Progenitor cell of endocrine pancreas (in vitro differentiated cells): ENCODE measurements around the gene EVX1. TPM values are rescaled to one million over a fixed set of nuclear protein-coding genes. Genes with fewer than 3 reads are reported as not detected.

Experiments used
- DNase-seq: peaks from one replicate; pipeline ENCODE4 v3.0.0; 2021; ENCODE audit warnings: low spot score; ENCODE audit not compliant: unreplicated experiment
- H3K27ac Mint-ChIP-seq: 2 replicates; pipeline ENCODE4 v1.8.0; 2021; ENCODE audit warnings: mild to moderate bottlenecking, moderate library complexity, mixed read lengths
- H3K27me3 Mint-ChIP-seq: 2 replicates; pipeline ENCODE4 v1.8.0; 2021; ENCODE audit warnings: mixed read lengths
- H3K36me3 Mint-ChIP-seq: 2 replicates; pipeline ENCODE4 v1.8.0; 2022; ENCODE audit warnings: mixed read lengths; ENCODE audit not compliant: insufficient read depth
- H3K4me1 Mint-ChIP-seq: 2 replicates; pipeline ENCODE4 v1.8.0; 2021; ENCODE audit warnings: low read depth, mixed read lengths
- H3K4me3 Mint-ChIP-seq: 2 replicates; pipeline ENCODE4 v1.8.0; 2021; ENCODE audit warnings: low read depth, mild to moderate bottlenecking, moderate library complexity, mixed read lengths
- H3K9me3 Mint-ChIP-seq: 2 replicates; pipeline ENCODE4 v1.8.0; 2021; ENCODE audit warnings: low read depth, mixed read lengths
- CTCF ChIP-seq: fragments of 200-600 bp; sonication (generic); IDR thresholded peaks from one replicate; pipeline ENCODE4 v1.5.0; 2021; ENCODE audit warnings: antibody characterized with exemption, mild to moderate bottlenecking; ENCODE audit not compliant: unreplicated experiment
- total RNA-seq: library from RNA; stranded (reverse); gene quantifications from 2 replicates; pipeline ENCODE4 v1.2.1, GENCODE V29; 2021

EVX1 gene
- total RNA-seq, 1 donor from 2014 or later, result not detected

GRCh38 chr7:27220440-27220955 is 22.1 kb upstream of the EVX1 start:
- TF ChIP-seq CTCF, result no peak
- Mint-ChIP-seq H3K27me3 (peaks cover 95% of the 10 kb centered on the region), H3K27ac (no peak overlapping the region), H3K4me3 (no peak overlapping the region), H3K36me3 (no peaks in the 10 kb centered on the region), H3K9me3 (no peaks in the 10 kb centered on the region), H3K4me1 (peaks cover 1% of the 10 kb centered on the region)
- no peak for DNase-seq

DNA sequence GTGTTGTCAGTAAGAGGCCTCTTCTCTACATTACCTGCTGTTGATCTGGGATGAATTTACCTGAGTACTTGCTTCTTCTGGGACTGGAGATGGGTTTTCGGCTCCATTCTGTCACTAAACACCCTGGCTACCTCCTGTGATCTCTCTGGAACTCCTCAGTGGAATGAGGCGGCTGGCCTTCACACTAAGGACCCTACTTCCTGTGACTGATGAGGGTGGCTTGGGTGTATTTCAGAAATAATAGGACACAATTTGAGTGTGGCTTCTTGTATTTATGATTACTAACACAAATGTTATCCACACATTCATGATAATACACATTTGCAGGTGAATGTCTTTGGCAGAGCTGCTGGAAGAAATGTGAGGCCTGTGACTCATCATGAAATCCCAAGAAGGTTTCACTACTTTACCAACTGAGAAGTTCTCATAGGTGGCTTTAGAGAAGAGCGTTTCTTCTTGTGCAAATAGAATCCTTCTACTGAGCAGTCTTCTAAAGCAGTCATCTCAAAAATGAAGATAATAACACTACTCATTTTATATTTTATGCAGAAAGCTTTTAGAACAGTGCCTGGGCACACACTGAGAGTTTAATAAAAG is 21.3 kb upstream of the EVX1 start:
- no peak overlapping the region for H3K4me3 Mint-ChIP-seq
- TF ChIP-seq CTCF, result no peak
- H3K9me3 Mint-ChIP-seq, result no peaks in the 10 kb centered on the region
- H3K27ac Mint-ChIP-seq, result no peak overlapping the region
- H3K4me1 Mint-ChIP-seq, result peaks cover 1% of the 10 kb centered on the region
- H3K27me3 Mint-ChIP-seq, result peaks cover 93% of the 10 kb centered on the region
- DNase-seq, result no peak
- no peaks in the 10 kb centered on the region for H3K36me3 Mint-ChIP-seq

GRCh38 chr7:27223941-27224575 is 18.5 kb upstream of the EVX1 start:
- no peaks in the 10 kb centered on the region for H3K9me3 Mint-ChIP-seq
- no peak overlapping the region for H3K27ac Mint-ChIP-seq

DNA sequence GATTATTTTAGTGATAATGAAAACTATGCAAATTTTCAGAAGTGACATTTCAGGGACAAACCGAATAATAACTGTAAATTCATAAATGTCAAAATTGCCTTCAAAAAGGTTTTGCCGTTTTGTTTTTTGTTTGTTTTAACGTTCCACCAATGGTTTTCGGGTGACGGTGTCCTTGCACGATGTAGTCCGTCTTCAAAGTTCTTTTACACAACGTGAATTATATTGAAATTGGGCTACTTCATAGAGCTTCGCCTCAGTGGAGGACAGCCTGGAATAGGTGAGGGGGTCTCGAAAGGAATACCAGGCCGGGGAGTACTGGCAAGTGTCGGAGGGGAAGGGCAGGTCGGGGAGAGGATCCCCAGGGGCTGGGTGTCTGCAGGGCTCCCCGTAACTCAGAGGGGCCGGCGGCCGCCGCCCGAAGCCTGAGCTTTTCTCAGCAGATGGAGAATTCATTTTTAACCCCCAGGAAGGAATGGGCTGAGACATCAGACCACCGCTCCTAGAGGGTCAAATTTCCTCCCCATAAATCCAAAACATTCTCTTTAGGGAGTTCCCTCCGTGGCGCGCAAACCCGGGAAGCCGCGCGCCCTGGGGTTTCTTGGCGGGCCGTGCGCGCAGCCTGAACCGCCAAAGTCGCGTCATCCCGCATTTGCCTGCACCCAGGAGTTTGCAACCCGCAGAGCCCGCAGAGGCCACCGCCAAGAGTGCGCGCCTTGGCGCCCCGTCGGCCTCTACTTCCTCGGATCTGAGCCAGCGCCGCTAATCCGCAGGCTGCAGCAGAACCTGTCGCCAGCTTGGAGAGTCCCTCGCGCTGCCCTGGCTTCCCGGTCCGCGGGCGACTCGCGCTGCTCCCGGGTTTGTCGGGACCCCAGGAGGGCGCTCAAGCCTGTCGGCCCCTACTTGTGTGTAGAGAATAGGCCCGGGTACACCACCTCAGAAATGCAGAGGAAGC is 17.3 kb upstream of the EVX1 start:
- TF ChIP-seq CTCF, result no peak
- Mint-ChIP-seq H3K27ac (no peak overlapping the region), H3K4me3 (no peak overlapping the region), H3K36me3 (no peaks in the 10 kb centered on the region), H3K4me1 (peaks cover 1% of the 10 kb centered on the region), H3K9me3 (no peaks in the 10 kb centered on the region), H3K27me3 (peaks cover 94% of the 10 kb centered on the region)
- DNase-seq, result no peak

More at GRCh38 chr7:27223941-27224575, 18.5 kb upstream of the EVX1 start:
- TF ChIP-seq CTCF, result no peak
- no peak for DNase-seq
- H3K27me3 Mint-ChIP-seq, result peaks cover 93% of the 10 kb centered on the region
- H3K36me3 Mint-ChIP-seq, result no peaks in the 10 kb centered on the region
- no peak overlapping the region for H3K4me3 Mint-ChIP-seq
- H3K4me1 Mint-ChIP-seq, result peaks cover 1% of the 10 kb centered on the region

- Mint-ChIP-seq H3K4me1 (peaks cover 1% of the 10 kb centered on the region), H3K36me3 (no peaks in the 10 kb centered on the region), H3K4me3 (no peak overlapping the region), H3K9me3 (no peaks in the 10 kb centered on the region), H3K27me3 (peaks cover 77% of the 10 kb centered on the region), H3K27ac (no peak overlapping the region)
- no peak for DNase-seq
- no peak for TF ChIP-seq CTCF
Observed at GRCh38 chr7:27229448-27229847, 13.2 kb upstream of the EVX1 start.
